Cardiac fibroblast (primary cell): ENCODE data around the gene GPR158.
"Not testable (repeated sequence)": the region's sequence is repeated elsewhere in the genome, so short reads cannot be mapped to it uniquely, and the experiment has no call there.

Experiments
- DNase-seq, 2 donors: peaks; one replicate each; pipeline versions ENCODE4 v3.0.0 to v3.0.0-alpha.2; 2010; ENCODE audit warnings: low read depth in 2 of 2
- H3K4me3 ChIP-seq, 2 donors: replicated peaks in 1 of 2; 1 replicate in 1 of 2; 2 replicates in 1 of 2; pipeline ENCODE4 v1.5.1; 2011; ENCODE audit warnings: low read depth in 2 of 2, low read length in 2 of 2, mild to moderate bottlenecking in 2 of 2, moderate library complexity in 1 of 2
- CTCF ChIP-seq: IDR thresholded peaks from one replicate; pipeline ENCODE4 v1.5.1; 2011; ENCODE audit warnings: low read depth, mild to moderate bottlenecking, low read length, inconsistent platforms

GPR158 gene

GRCh38 chr10:25159591-25159990 lies 15.2 kb upstream of the GPR158 start:
- no peak for DNase-seq
- no peak overlapping the region for H3K4me3 ChIP-seq
- TF ChIP-seq CTCF: no peak

GRCh38 chr10:25162391-25162790 lies 12.4 kb upstream of the GPR158 start:
- TF ChIP-seq CTCF: no peak
- H3K4me3 ChIP-seq: no peak overlapping the region
- DNase-seq: no peak

- not testable (repeated sequence) for DNase-seq, H3K4me3 ChIP-seq
Observed at GRCh38 chr10:25163464-25163863, 11.3 kb upstream of the GPR158 start.

- H3K4me3 ChIP-seq: no peak overlapping the region
- TF ChIP-seq CTCF: no peak
- DNase-seq: no peak
Observed at GRCh38 chr10:25169740-25170139, 5.1 kb upstream of the GPR158 start.

GRCh38 chr10:25170627-25171026 lies 4.2 kb upstream of the GPR158 start:
- no peak for DNase-seq
- TF ChIP-seq CTCF: no peak
- H3K4me3 ChIP-seq: no peak overlapping the region

GRCh38 chr10:25175527-25176420 lies 973 bp downstream of the GPR158 start:
- peak in 1 of 2 donors; percentile 55 for DNase-seq
- no peak for TF ChIP-seq CTCF
- peak overlapping the region in 1 of 2 donors; percentile 75 for H3K4me3 ChIP-seq

- TF ChIP-seq CTCF: no peak
- H3K4me3 ChIP-seq: peak overlapping the region in 1 of 2 donors; percentile 75
- peak in 1 of 2 donors; percentile 30 for DNase-seq
Observed at GRCh38 chr10:25176421-25176968, 1.7 kb downstream of the GPR158 start.
